Inferior parietal cortex (tissue), 1 donor: Measurements from ENCODE around the gene KRTAP12-2.
"Not testable (repeated sequence)": the region's sequence is repeated elsewhere in the genome, so short reads cannot be mapped to it uniquely, and the experiment has no call there.

Source experiments
- DNase-seq: peaks from one replicate; pipeline ENCODE4 v3.0.0-alpha.2; 2016; ENCODE audit errors: extremely low spot score

The KRTAP12-2 gene

DNA sequence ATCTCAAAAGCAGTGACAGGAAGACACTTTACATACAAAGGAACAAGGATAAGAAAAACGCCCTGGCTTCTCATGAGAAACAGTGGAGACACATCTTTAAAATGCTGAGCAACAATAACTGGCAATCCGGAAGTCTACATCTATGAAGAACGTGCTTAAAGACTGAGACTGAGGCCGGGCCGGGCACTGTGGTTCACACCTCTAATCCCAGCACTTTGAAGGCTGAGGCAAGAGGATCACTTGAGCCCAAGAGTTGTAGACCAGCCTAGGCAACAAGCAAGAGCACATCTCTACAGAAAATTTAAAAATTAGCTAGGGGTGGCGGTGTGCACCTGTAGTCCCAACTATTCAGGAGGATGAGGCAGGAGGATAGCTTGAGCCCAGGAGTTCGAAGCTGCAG lies 17.4 kb upstream of the KRTAP12-2 start:
- no peak for DNase-seq

GRCh38 chr21:44682580-44683151 lies 15.9 kb upstream of the KRTAP12-2 start:
- DNase-seq, result no peak

DNA sequence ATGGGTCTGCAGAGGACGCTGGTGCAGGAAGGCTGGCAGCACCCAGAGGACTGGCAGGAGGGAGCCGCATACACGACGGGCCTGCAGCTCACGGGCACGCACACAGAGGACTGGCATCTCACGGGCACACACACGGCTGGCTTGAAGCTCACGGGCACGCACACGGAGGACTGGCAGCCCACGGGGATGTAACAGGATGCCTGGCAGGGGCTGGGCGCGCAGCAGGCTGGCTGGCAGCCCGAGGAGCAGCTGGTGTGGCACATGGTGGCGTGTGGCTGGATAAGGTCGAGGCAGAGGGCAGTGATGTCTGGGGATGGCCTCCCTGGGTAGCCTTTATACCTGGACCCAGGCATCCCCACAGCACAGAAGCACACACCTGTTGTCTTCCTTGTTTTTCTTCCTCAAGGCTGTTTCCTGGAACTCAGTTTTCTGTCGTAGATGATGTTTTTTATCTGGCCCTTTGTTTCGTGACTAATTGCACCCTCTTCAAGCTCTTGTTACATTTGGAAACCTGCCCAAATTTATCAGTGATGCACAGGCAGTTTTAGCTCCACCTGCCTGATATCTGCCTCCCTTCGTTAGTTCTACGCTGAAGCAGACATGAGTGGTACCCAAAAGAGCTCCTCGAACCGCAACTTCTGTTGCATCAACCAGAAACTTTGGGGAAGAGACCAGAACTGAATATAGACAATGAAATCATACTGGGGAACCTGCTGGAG lies 15.3 kb upstream of the KRTAP12-2 start, which contains the start of gene KRTAP12-1:
Gene KRTAP12-1 (minus strand): TSS at position 303 of the 719 bp plus-strand sequence. CDS start 40 bp downstream, at position 263.
- no peak for DNase-seq

- no peak for DNase-seq
Measured at GRCh38 chr21:44681152-44681551, 14.4 kb upstream of the KRTAP12-2 start.

GRCh38 chr21:44677881-44678280 lies 11.2 kb upstream of the KRTAP12-2 start:
- DNase-seq, result no peak

DNA sequence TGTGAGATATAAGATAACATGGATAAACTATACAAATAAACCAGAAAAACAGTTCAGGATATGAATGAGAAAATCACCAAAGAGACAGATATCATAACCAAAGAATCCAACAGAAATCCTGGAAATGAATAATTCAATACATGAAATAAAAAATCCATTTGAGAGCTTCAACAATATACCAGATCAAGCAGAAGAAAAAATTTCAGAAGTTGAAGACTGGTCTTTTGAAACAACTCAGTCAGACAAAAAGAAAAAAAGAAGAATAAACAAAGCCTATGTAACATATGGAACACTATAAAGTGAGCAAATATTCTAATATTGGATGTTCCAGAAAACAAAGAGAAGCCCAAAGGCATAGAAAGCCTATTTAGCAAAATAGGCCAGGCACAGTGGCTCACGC lies 5.2 kb upstream of the KRTAP12-2 start:
- no peak for DNase-seq

- DNase-seq, result no peak
Measured at GRCh38 chr21:44670642-44671432, 4.1 kb upstream of the KRTAP12-2 start.

- no peak for DNase-seq
Measured at GRCh38 chr21:44667612-44668011, 885 bp upstream of the KRTAP12-2 start.

GRCh38 chr21:44664691-44665090 lies 2.0 kb downstream of the KRTAP12-2 start:
- no peak for DNase-seq

DNA sequence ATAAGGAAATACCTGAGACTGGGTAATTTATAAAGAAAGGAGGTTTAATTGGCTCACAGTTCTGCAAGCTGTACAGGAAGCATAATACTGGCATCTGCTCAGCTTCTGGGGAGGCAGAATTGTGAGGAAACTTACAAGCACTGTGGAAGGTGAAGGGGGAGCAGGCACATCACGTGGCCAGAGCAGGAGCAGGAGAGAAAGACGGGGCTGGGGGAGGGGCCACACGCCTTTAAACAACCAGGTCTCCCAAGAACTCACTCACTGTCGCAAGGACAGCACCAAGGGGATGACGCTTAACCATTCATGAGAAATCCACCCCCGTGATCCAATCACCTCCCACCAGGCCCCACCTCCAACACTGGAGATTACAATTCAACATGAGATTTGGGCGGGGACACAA lies 5.2 kb downstream of the KRTAP12-2 start:
- DNase-seq, result not testable (repeated sequence)

DNA sequence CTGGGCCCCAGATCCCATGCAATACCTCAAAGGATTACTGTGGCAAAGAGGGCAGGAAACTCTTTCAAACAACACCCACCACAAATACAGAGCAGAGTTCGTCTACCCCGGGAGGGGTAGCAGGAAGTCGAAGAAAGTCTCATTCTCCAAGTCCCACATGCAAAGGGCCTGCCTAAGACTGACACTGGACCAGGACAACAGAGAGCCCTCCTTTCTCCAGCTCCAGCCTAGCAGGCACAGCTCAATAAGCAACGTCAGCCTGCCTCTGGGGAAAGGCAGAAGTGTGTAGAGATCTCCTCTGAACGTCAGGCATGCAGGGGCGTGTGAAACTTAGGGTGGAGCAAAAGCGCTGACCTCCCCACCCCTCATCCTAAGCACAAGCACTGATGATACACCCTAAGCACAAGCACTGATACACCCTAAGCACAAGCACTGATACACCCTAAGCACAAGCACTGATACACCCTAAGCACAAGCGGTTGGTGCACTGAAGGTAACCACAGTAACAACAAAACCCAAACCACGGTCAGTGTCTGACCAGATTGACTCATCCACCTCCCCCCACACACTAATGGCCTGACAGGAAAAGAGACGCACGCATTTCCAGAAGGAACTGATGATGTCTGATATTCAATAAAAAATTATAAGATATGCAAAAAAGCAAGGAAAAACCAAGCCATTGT lies 7.7 kb downstream of the KRTAP12-2 start:
- no peak for DNase-seq

DNA sequence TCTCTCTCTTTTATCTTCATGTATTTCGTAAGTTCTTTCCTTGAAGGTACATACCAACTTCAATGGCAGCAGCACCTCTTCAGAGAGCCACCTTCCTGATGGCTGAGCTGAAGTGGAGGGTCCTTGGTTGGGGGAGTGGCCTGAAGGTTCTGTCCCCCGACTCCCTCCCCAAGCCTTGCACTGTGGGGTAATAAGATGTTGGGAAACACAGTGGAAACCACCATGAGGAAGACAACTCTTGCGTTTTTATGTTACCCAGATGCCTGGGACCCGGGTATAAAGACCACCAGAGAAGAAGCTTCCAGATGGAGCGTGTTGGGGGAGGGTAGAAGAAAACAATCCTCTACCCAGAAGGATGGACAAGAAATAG lies 8.2 kb downstream of the KRTAP12-2 start:
- no peak for DNase-seq

GRCh38 chr21:44657635-44658540 lies 8.8 kb downstream of the KRTAP12-2 start, which contains the start of gene KRTAP12-3:
TSS of gene KRTAP12-3 (plus strand) at chr21:44657932. CDS start at chr21:44657980, 48 bp downstream.
- no peak for DNase-seq

DNA sequence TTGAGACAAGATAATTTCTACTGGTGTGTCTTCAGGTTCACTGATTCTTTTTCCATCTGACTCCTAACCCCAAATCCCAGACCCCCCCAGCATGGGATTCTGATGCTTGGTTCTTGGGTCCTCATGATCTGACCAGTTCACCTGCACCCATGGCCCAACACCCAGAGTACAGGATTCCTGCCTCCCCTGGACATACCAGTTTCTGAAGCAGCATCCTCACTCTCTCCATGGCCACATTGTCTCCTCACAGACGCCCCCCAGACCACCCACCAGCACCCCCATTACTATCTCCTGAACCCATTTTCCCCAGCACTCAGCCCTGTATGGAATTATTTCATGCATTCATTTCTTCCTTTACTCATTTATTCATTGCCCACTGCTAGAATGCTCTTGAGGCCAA lies 9.9 kb downstream of the KRTAP12-2 start:
- no peak for DNase-seq

GRCh38 chr21:44654576-44655175 lies 12.1 kb downstream of the KRTAP12-2 start, which contains the start of gene KRTAP12-4:
TSS of gene KRTAP12-4 (minus strand) at chr21:44654659. CDS start at chr21:44654614, 45 bp downstream.
- DNase-seq, result no peak

DNA sequence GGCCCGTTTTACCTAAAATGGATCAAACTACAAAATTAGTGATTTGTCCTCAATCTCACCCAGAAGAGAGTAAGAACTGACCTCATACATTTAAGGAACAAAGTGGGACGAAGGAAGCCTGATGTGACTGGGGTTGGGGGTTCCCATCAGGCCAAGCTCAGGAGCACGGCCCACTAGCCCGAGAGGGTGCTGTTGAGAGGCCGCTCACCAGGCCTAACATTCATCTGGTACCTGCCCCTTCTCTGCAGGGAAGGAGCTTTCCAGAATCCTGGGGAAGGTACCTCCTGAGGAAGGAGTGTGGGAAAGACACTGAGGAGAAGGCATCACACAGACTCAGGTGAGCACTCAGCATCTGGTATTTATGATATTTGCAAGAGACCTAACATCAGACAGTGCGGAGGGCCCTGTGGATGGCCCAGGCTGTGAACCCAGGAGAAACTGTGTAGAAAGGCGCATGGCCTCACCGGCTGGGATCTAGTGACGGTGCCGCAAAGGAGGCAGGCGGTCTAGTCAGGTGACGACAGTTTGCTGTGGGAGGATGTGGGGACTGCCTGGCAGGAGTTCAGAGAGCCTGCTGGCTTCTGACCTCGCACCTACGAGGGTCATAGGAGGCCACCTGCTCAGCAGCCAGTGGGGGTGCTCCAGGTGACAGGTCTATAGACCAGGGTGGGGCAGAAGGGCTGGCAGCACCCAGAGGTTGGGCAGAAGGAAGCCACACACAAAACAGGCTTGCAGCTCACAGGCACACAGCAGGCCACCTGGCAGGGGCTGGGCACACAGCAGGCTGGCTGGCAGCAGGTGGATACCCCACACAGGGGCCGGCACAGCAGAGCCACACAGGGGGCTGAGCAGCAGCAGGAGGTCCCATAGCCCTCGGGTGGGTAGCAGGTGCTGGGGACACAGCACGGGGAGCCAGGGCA lies 12.8 kb downstream of the KRTAP12-2 start:
- DNase-seq, result no peak

GRCh38 chr21:44653123-44653522 lies 13.6 kb downstream of the KRTAP12-2 start:
- no peak for DNase-seq

DNA sequence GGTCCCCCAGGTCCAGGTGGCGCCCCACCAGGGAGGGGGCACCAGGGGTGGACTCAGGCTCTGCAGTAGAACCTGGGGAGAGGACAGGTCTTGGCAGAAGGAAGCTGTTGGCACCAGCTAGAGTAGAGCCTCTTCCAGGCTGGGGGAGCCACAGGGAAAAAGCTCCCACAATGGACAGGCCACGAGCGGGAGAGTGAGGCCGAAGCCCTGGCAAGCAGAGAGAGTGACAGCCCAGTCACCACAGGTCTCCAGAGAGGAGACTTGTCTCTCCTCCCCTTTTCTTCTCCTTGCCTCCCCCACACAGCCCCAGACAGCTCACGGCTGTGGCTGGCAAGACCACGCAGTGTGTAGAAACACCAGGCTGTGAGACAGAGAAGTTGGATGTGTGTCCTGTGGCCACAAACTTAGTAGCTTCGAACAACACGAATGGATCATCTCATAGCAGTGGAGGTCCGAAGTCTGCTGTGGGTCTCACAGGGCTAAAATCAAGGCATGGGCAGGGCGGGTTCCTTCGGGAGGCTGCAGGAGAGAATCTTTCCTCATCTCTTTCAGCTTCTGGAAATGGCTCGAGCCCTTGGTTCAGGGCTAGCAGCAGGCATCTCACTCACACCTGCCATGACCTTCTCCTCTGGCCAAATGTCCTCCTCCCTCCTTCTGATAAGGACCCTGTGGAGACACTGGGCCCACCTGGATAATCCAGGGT lies 15.6 kb downstream of the KRTAP12-2 start:
- DNase-seq, result no peak
